GM04504 (cell line): Measurements from ENCODE around the gene NBR1.
"Not testable (repeated sequence)": the region's sequence is repeated elsewhere in the genome, so short reads cannot be mapped to it uniquely, and the experiment has no call there.

ENCODE experiments used
- DNase-seq: peaks from one replicate; pipeline ENCODE4 v3.0.0-alpha.2; 2012; ENCODE audit warnings: low read depth

The NBR1 gene

GRCh38 chr17:43159232-43159631, 11.8 kb upstream of the NBR1 start:
- DNase-seq: not testable (repeated sequence)

- DNase-seq: not testable (repeated sequence)
Measured at GRCh38 chr17:43159957-43160356, 11.1 kb upstream of the NBR1 start.

GRCh38 chr17:43165971-43166370, 5.0 kb upstream of the NBR1 start:
- not testable (repeated sequence) for DNase-seq

- no peak for DNase-seq
Measured at GRCh38 chr17:43169561-43170139, 1.4 kb upstream of the NBR1 start.

- peak; percentile 92 for DNase-seq
Measured at GRCh38 chr17:43170140-43170765, 761 bp upstream of the NBR1 start.

GRCh38 chr17:43171586-43172487, 823 bp downstream of the NBR1 start:
- DNase-seq: peak; percentile 77

GRCh38 chr17:43175213-43176118, 4.5 kb downstream of the NBR1 start:
- peak; percentile 60 for DNase-seq

GRCh38 chr17:43176119-43176570, 5.1 kb downstream of the NBR1 start:
- no peak for DNase-seq

GRCh38 chr17:43183921-43184320, 12.9 kb downstream of the NBR1 start:
- DNase-seq: no peak

- not testable (repeated sequence) for DNase-seq
Measured at GRCh38 chr17:43186656-43187055, 15.6 kb downstream of the NBR1 start.

- no peak for DNase-seq
Measured at GRCh38 chr17:43193251-43193650, 22.2 kb downstream of the NBR1 start.

- DNase-seq: no peak
Measured at GRCh38 chr17:43199633-43200032, 28.6 kb downstream of the NBR1 start.

- no peak for DNase-seq
Measured at GRCh38 chr17:43200127-43200526, 29.1 kb downstream of the NBR1 start.

- DNase-seq: not testable (repeated sequence)
Measured at GRCh38 chr17:43203013-43203412, 32.0 kb downstream of the NBR1 start.

GRCh38 chr17:43210576-43210975, 39.6 kb downstream of the NBR1 start:
- DNase-seq: no peak

- no peak for DNase-seq
Measured at GRCh38 chr17:43211123-43211479, 40.1 kb downstream of the NBR1 start.

GRCh38 chr17:43211480-43212402, 40.7 kb downstream of the NBR1 start, which contains the start of gene TMEM106A:
Gene TMEM106A (plus strand): TSS chr17:43211875. CDS start chr17:43213042, 1,167 bp downstream.
- DNase-seq: peak; percentile 74

- no peak for DNase-seq
Measured at GRCh38 chr17:43212641-43213490, 41.9 kb downstream of the NBR1 start.

- no peak for DNase-seq
Measured at GRCh38 chr17:43213545-43213944, 42.5 kb downstream of the NBR1 start.

GRCh38 chr17:43215341-43215740, 44.3 kb downstream of the NBR1 start:
- DNase-seq: no peak
